ENCODE data around the gene HTRA3. TPM values are rescaled to one million over a fixed set of nuclear protein-coding genes. Genes with fewer than 3 reads are reported as not detected.

Gene HTRA3
- total and polyA plus RNA-seq, 2 of the 4 experiments (the other 2 are of a cell fraction): 1.3 to 9.5 TPM

GRCh38 chr4:8279321-8280157 is 10.0 kb downstream of the HTRA3 start:
- Histone ChIP-seq H2AK9ac (replicated peaks; ENCODE audit: low read depth, low read length, poor library complexity) (peak overlapping the region; percentile 67), H3K4me2 (ENCODE audit: low read depth, low read length) (no peak overlapping the region), H2BK15ac (ENCODE audit: low read depth, low read length) (peak overlapping the region; percentile 78; the same call in 2 of the 3 replicates), H4K8ac (ENCODE audit: low read depth in 2 of 2, low read length in 2 of 2) (peak overlapping the region; percentile 59 to 77; a peak in 3 of 4 replicates), H2AFZ (replicated peaks; ENCODE audit: low read length, poor library complexity) (peak overlapping the region; percentile 45), H3K9ac (ENCODE audit: low read depth, low read length) (no peak overlapping the region; the same call in 1 of the 2 replicates), H4K91ac (ENCODE audit: insufficient read depth, low read depth, low read length) (peak overlapping the region; percentile 67), H3K4me1 (ENCODE audit: control insufficient read depth, insufficient read depth, low read length) (peaks cover 36% of the 10 kb centered on the region), H3K56ac (ENCODE audit: extremely low read depth, insufficient read depth, low read length) (peak overlapping the region; percentile 55), H3K27me3 (ENCODE audit: control insufficient read depth, insufficient read depth, low read length) (no peaks in the 10 kb centered on the region), H2AK5ac (ENCODE audit: low read depth, low read length) (peak overlapping the region; percentile 95), H3K18ac (ENCODE audit: low read depth, low read length) (no peak overlapping the region; the same call in 1 of the 2 replicates), H2BK120ac (ENCODE audit: low read depth, low read length) (peak overlapping the region; percentile 80), H3K27ac (ENCODE audit: insufficient read depth, low read length) (peak overlapping the region; percentile 18; the same call in 1 of the 2 replicates), H2BK20ac (ENCODE audit: low read depth, low read length) (peak overlapping the region; percentile 61), H4K5ac (ENCODE audit: low read depth, low read length) (peak overlapping the region; percentile 40; the same call in 1 of the 2 replicates), H3K9me1 (ENCODE audit: insufficient read depth, low read length) (peaks cover 9% of the 10 kb centered on the region), H3K4me3 (ENCODE audit: insufficient read depth, low read depth, low read length) (no peak overlapping the region), H3K79me1 (ENCODE audit: low read depth in 1 of 2, low read length in 2 of 2) (peaks cover 4 to 34% of the 10 kb centered on the region in 2 experiments; a peak in 3 of 4 replicates), H3K4ac (ENCODE audit: low read depth, low read length) (peak overlapping the region; percentile 92), H2BK5ac (ENCODE audit: low read depth, low read length, poor library complexity, severe bottlenecking) (no peak overlapping the region), H3K23ac (ENCODE audit: low read depth, low read length) (no peak overlapping the region), H3K14ac (replicated peaks; ENCODE audit: low read depth, low read length) (peak overlapping the region; percentile 78), H4K20me1 (ENCODE audit: insufficient read depth, low read length) (peaks cover 3% of the 10 kb centered on the region), H3K9me3 (ENCODE audit: control insufficient read depth, insufficient read depth, low read length) (no peaks in the 10 kb centered on the region), H3K36me3 (ENCODE audit: control insufficient read depth, insufficient read depth, low read length) (no peaks in the 10 kb centered on the region)
- DNase-seq: no peak
- ChIA-PET POLR2A (ENCODE audit: unreplicated experiment) (no interaction called here), CTCF (no interaction called here)
- 100% methylated on average over 2 of the region's 22 CpGs; no CpG with 5 or more reads in 1 of the 2 experiments for WGBS, 2 experiments (ENCODE audit: extremely low coverage in 2 of 2, insufficient read length in 1 of 2)
- TF ChIP-seq FOS (IDR thresholded peaks at IDR 0.05; ENCODE audit: low read depth, low read length) (no peak), MXI1 (IDR thresholded peaks at IDR 0.05; ENCODE audit: borderline replicate concordance, low read depth, low read length) (no peak), CHD1 (IDR thresholded peaks at IDR 0.05; ENCODE audit: low read depth, low read length) (no peak), CTCF (conservative IDR thresholded peaks at IDR 0.05; ENCODE audit: low read depth, low read length) (no peak), RCOR1 (IDR thresholded peaks at IDR 0.05; ENCODE audit: insufficient replicate concordance, low read length) (no peak), MAZ (IDR thresholded peaks at IDR 0.05; ENCODE audit: borderline replicate concordance, low read depth, low read length) (no peak), CEBPB (IDR thresholded peaks at IDR 0.05; ENCODE audit: low read depth, low read length) (no peak), POLR2A (IDR thresholded peaks at IDR 0.05; ENCODE audit: low read depth, low read length) (no peak), NFE2L2 (IDR thresholded peaks at IDR 0.05; ENCODE audit: low read depth, low read length) (no peak), RAD21 (IDR thresholded peaks at IDR 0.05; ENCODE audit: low read length) (no peak), MAFK (IDR thresholded peaks at IDR 0.05; ENCODE audit: low read depth, low read length) (no peak), BHLHE40 (IDR thresholded peaks at IDR 0.05; ENCODE audit: low read depth, low read length) (no peak)
- TF ChIP-seq, protein P1, sequence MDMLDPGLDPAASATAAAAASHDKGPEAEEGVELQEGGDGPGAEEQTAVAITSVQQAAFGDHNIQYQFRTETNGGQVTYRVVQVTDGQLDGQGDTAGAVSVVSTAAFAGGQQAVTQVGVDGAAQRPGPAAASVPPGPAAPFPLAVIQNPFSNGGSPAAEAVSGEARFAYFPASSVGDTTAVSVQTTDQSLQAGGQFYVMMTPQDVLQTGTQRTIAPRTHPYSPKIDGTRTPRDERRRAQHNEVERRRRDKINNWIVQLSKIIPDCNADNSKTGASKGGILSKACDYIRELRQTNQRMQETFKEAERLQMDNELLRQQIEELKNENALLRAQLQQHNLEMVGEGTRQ (IDR thresholded peaks at IDR 0.05; ENCODE audit: low read depth, low read length): no peak
- TF ChIP-seq, protein P2, sequence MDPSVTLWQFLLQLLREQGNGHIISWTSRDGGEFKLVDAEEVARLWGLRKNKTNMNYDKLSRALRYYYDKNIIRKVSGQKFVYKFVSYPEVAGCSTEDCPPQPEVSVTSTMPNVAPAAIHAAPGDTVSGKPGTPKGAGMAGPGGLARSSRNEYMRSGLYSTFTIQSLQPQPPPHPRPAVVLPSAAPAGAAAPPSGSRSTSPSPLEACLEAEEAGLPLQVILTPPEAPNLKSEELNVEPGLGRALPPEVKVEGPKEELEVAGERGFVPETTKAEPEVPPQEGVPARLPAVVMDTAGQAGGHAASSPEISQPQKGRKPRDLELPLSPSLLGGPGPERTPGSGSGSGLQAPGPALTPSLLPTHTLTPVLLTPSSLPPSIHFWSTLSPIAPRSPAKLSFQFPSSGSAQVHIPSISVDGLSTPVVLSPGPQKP (IDR thresholded peaks at IDR 0.05; ENCODE audit: borderline replicate concordance, low read depth, low read length): no peak
- dilution Hi-C loops (cut with HindIII; ENCODE audit: low sequenced_read_pairs, unreplicated experiment): no loop called here
- ATAC-seq (ENCODE audit: low read depth): no peak
- in situ Hi-C loops (cut with MboI; ENCODE audit: low sequenced_read_pairs): no loop called here
- no TSS peak for BruUV-seq (replicated peaks)
- intact Hi-C loops (cut with micrococcal nuclease): loop anchor here (5.0 kb wide), 1 partner anchor 73 kb away; no protein-coding TSS in a partner anchor

Data from IMR-90 (cell line).